Measurements from ENCODE around the gene ERMP1. TPM values are rescaled to one million over a fixed set of nuclear protein-coding genes. Genes with fewer than 3 reads are reported as not detected.

The ERMP1 gene
- polyA plus RNA-seq, 3 donors, result 44.3 to 60.7 (median 47.4) TPM

DNA sequence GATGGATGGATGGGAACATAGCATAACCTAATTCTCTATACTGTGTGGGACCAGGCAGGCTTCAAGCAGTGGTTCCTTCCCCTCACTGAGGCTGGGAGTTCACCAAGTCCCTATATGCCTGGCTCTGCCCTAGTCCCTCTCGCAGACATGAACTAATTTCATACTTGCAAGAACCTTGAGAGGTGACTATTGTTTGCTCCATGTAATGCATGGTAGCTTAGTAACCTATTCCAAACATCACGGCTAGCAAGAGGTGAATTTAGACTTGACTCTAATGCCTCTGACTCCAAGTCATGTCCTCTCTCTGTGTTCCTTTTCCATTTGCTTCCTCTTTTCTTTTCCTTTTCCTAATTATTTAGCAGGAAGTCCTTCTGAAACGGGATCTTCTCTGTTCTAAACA lies 25.9 kb upstream of the ERMP1 start:
- DNase-seq, result no peak

DNA sequence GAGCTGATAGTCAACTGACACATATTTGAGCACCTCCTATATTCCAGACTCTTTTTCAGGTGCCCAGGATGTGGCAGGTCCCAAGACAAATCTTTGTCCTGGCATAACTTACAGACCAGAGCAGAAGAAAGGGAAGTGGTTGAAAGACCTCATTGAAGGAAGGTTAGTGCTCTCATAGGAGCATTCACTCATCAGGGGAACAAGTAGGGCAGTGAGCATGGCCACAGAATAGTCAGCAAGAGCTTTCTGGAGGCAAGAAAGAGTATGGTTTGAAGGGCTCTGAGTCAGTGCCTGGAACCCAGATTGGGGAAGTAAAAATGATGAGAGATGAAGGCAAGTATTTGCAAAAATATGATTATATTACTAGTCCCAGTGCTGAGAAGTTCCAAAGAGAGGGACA lies 25.0 kb upstream of the ERMP1 start:
- no peak for DNase-seq

DNA sequence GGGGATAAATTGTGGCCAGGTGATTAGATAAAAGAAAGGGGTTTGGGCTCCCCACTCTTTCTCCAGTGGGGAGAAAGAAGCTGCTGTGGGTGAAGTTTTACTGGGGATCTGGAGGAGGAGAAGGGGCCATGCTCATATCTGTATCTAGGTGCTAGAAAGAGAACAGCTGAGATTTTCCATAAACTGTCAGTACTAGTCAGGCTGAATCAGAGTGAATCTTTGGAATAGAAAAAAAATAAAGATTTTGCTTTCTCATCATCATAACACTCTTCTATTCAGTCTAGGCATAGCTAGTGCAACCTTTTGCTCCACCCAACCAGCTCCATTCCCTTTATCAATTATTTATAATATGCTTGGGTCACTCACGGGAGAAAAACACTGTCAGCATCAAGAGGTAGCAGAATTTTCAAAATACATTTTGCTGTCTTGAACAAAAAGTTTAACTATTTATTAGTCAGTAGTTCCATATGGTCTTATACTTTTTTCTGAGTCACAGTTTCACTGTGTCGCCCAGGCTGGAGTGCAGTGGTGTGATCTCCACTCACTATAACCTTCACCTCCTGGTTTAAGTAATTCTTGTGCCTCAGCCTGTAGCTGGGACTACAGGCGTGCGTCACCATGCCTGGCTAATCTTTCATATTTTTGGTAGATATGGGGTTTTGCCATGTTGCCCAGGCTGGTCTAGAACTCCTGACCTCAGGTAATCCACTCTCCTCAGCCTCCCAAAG lies 21.3 kb upstream of the ERMP1 start:
- no peak for DNase-seq

GRCh38 chr9:5853617-5854016 lies 20.7 kb upstream of the ERMP1 start:
- no peak for DNase-seq

DNA sequence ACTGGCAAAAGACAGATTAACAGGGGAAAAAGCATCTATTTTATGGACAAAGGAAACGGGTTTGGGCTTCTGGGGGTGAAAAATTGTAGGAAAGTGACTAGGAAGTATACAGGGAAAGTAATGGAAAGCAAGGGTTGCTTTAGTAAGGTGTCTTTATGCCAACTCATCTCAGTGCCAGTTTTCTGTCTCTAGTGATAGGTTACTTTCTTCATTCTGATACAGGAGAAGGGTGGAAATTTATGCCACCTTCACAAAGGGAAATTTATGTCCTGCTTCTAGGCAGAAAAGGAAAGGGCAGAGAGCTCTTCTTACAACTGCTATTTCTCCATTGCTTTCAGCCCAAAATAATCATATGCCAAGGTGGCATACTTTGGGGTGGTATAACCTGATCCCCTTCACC lies 20.1 kb upstream of the ERMP1 start:
- no peak for DNase-seq

DNA sequence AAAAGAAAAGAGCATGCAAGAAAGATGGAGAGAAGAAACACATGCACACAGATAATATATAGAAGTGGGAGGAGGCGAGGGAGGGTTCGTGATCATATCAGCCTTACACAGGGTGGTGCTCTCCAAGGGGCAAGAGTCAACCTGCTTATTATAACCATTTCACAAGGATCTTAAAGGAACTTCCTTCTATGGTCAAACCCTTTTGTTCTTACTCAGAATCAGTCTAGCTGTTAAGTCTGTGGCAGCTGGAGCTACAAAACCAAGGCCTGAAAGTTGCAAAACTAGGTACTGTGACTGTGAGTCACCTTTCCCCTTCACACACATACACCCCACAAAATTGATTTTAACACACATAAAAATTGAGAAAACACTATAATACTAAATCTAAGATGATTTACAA lies 18.5 kb upstream of the ERMP1 start:
- DNase-seq, result no peak

DNA sequence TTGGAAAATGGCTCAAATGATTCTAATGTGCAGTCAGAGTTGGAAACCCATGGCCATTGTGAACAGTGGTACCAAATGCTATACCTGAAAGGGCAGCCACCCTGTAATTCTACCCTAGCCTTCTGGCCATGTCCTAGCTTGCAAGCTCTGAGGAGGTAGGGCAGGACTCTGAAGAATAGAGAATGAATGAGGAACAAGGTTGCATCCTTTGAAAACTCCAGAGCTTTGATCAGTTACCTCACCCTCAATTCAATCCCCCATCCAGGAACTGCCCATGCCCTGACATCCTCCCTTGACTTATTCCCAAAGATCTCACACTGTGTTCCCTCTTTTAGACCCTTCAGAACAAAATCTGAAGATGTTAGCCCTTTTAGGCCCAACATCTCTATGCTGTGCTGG lies 17.8 kb upstream of the ERMP1 start:
- DNase-seq, result no peak

DNA sequence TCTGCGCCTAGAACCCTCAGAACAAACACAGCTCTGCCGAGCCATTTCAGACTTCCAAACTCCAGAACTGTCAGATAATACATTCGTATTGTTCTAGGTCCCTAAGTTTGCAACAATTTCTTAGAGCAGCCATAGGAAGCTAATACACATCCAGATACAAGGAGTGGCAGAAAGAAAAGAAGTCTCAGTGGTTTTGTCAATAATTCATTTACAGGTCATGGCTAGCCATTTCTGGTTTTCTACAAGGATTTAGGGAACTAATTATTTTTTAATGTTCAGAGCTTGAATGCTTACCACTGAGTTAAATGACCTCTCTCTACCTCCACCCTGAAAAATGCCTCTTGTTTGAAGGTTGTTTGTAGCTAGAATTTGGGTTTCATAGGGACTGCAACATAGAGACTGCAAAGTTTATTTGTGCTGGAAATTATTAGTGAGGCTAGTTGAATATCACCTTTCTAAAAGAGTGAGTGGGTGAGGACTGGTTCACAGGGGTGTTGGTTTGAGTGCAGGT lies 15.5 kb upstream of the ERMP1 start:
- no peak for DNase-seq

DNA sequence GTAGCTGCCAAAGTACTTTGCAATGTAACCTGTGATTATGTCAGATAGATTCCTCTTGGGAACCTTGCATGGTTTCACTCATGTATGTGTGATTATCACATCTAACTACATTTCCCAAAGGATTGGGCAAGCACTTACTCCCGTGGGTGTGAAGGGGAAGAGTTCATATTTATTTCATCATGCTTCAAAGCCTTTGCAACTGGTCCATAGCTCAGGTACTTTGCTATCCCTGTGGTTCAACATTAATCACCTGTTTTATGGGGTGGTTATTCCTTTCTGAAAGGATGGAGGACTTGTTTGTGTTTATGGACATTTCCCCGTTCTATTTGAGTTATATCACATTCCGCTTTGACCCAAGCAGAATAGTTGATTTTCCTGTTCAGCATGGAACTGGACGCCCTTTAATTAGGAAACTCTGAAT lies 13.6 kb upstream of the ERMP1 start:
- no peak for DNase-seq

DNA sequence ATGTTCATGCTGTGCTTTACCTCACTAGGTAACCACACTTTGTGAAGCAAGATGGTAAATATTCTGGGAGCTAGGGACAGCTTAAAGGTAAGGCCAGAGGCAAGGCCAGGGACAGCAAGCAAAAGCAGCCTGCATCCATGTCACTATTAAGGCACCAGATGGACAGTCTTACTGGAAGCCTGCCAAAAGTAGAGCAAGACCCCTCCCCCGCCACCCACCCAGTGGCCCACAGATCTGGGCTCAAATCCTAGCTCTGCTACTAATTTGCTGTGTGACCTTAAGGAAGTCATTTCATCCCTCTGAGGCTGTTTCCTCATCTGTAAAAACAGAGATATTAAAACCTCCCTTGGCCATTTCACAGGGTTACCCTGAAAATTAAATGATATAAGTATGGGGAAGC lies 13.2 kb upstream of the ERMP1 start:
- DNase-seq, result no peak

DNA sequence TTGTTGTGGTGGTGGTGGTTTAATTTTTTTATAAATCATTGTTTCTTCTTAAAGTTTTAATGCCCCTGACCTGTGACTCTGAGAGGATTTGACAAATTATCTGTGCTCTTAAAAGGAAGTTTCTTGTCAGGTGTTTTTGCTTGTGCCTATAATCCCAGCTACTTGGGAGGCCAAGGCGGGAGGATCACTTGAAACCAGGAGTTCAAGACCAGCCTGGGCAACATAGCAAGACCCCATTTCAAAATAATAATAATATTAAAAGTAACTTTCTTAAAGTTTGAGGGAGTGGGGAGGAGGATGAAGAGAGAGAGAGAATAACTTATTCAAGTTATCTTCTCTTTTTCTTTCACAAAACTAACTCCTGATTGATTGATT lies 12.2 kb upstream of the ERMP1 start:
- DNase-seq, result no peak

- peak; percentile 86 for DNase-seq
Measured at GRCh38 chr9:5843794-5844471, 11.0 kb upstream of the ERMP1 start.

DNA sequence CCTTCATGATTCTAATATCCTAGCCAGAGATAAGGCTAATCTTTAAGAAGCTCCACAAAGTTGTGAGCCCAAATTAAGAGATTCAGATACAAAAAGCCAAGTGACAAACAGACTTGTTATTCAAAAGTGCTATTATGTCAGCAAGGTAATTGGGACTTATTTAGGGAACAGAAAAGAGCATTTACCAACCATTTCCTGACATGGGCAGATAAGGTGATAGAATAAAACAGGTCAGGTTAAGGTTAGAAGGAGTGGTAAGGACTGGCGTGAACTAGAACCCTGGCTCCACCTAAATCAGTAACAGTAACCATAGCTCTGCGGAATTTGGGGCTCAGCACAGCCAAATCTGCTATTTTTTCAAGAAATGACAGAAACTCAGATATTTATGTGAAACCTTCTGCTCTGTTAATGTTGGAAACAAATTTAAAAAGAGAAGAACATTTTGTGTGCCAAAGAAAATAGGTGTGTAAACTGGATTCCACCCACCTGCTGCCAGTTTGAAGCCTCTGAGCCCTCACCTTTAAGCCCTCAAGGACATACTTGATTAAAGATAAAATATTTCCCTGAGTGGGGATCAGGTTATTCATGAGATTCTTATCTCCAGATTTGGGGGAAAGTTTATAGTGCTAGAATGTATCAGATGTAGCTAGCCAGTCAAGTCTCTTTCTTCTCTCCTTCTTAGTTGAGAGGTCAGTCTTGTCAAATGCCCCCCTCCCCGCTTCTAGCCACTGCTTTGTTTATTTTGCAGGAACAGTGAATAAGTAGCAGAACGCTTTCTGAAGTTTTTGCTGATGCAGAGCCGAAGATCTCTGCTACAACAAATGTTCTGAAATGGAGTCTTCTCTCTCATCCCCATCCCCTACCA lies 10.2 kb upstream of the ERMP1 start:
- DNase-seq, result no peak

DNA sequence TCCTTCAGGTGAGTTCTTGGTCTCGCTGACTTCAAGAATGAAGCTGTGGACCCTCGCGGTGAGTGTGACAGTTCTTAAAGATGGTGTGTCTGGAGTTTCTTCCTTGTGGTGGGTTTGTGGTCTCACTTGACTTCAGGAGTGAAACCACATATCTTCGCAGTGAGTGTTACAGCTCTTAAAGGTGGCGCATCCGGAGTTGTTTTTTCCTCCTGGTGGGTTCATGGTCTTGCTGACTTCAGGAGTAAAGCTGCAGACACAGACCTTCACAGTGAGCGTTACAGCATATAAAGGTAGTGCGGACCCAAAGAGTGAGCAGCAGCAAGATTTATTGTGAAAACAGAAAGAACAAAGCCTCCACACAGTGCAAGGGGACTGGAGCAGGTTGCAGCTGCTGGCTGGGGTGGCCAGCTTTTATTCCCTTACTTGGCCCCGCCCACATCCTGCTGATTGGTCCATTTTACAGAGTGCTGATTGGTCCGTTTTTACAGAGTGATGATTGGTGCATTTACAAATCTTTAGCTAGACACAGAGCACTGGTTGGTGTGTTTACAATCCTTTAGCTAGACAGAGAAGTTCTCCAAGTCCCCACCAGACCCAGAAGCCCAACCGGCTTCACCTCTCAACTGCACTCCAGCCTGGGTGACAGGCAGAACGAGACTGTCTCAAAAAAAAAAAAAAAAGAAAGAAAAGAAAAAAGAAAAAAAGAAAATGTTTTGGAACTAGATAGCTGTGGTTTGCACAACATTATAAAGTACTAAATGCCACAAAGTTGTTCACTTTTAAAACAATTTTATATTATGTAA lies 9.1 kb upstream of the ERMP1 start:
- no peak for DNase-seq

DNA sequence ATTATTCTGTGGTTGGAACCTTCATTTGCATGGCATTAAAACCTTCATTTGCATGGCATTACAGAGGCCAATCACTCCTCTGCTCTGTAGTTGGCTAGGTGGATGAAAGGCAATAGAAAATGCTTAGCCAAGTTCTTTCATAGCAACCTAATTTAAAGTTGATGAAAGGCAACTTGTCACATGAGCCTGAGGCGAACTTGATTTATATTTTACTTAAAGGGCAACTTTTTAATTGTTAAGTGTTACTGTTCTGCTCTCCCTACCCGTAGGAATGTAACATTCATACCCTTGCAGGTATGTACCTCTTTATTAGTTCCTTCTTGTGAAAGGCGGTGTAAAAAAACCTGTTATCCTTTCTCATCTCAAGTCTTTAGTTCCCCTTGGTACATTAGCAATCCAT lies 7.9 kb upstream of the ERMP1 start:
- no peak for DNase-seq

GRCh38 chr9:5839572-5839902 lies 6.6 kb upstream of the ERMP1 start:
- no peak for DNase-seq

GRCh38 chr9:5838884-5839571 lies 6.1 kb upstream of the ERMP1 start:
- no peak for DNase-seq

DNA sequence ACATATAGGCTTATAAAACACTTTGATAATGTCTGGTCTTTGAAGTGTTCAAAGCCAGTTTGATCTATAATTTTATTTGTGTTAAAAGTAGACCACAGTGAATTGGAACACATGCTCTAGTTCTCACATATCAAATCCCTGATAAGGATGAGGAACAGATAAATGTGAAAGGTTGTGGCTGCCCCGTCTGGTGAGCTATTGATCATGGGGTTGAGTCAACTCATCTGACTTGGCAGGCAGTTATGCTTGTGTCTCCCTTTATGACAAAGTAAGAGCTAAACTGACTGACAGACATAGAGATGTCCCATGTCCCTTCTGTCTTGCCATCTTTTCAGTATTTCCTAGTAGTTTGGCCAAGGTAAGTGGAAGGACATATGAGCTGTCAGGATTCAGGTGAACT lies 2.9 kb upstream of the ERMP1 start:
- no peak for DNase-seq

GRCh38 chr9:5834214-5834613 lies 1.3 kb upstream of the ERMP1 start:
- DNase-seq, result no peak

DNA sequence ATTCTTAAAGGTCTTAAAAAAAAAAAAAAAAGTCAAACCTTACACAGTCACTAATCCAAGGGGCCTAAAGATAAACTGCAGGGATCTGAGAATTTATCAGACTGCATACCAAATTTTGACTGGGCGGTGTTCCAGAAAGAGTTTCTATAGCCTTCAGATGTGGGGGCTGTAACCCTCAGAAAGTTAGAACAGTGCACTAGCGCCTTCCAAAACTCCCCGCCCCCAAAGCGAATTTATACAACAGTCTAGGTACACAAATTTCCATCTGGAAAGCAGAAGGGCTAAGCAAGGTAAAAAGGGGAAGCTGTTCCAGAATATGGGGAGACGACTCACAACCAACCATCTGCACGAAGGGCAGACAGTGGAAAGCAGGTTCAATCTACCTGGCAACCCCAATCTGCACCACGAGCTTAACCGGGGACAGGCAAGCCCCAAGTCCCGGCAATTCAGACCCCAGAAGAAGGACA lies 813 bp downstream of the ERMP1 start:
- DNase-seq, result no peak

GRCh38 chr9:5825895-5826622 lies 6.9 kb downstream of the ERMP1 start:
- no peak for DNase-seq

Data from renal pelvis (tissue), 4 donors.